GM12873 (cell line): ENCODE data around the gene RPS26.

ENCODE experiments used
- TF ChIP-seq, protein P1 (sequence below): IDR thresholded peaks from 2 replicates; pipeline ENCODE4 v1.5.1; 2012; ENCODE audit warnings: low read depth, mild to moderate bottlenecking, moderate library complexity, low read length, control low read depth; ENCODE audit not compliant: insufficient read depth; ENCODE audit errors: missing control alignments

The RPS26 gene

DNA sequence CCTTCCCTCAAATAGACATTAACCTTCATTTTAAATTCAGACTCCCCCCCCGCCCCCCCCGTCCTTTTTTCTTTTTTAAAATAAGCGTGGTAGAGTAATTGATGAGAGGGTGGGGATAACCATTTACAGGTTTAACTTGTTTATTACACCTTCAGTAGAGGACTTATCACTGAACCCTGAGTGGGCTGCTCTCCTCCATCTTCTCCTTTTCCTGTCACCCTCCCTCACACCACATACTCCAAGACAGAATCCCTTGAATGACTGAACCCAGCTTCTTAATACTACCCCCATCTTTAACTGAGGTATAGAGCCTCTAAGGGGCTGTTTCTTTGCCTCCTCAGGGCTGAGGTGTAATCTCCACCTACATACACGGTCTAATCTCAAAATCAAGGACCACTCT lies 24.5 kb upstream of the RPS26 start:
- TF ChIP-seq, protein P1, sequence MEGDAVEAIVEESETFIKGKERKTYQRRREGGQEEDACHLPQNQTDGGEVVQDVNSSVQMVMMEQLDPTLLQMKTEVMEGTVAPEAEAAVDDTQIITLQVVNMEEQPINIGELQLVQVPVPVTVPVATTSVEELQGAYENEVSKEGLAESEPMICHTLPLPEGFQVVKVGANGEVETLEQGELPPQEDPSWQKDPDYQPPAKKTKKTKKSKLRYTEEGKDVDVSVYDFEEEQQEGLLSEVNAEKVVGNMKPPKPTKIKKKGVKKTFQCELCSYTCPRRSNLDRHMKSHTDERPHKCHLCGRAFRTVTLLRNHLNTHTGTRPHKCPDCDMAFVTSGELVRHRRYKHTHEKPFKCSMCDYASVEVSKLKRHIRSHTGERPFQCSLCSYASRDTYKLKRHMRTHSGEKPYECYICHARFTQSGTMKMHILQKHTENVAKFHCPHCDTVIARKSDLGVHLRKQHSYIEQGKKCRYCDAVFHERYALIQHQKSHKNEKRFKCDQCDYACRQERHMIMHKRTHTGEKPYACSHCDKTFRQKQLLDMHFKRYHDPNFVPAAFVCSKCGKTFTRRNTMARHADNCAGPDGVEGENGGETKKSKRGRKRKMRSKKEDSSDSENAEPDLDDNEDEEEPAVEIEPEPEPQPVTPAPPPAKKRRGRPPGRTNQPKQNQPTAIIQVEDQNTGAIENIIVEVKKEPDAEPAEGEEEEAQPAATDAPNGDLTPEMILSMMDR, result no peak

- TF ChIP-seq, protein P1, result no peak
Measured at GRCh38 chr12:56018356-56018755, 23.4 kb upstream of the RPS26 start.

GRCh38 chr12:56020423-56021184 lies 21.1 kb upstream of the RPS26 start, which contains the start of gene IKZF4:
Gene IKZF4, plus strand, starts transcription at chr12:56021043. Its CDS starts 451 bp downstream, at chr12:56021494.
- TF ChIP-seq, protein P1, result no peak

- TF ChIP-seq, protein P1, result no peak
Measured at GRCh38 chr12:56021889-56022497, 19.7 kb upstream of the RPS26 start.

GRCh38 chr12:56028511-56029165 lies 13.1 kb upstream of the RPS26 start:
- TF ChIP-seq, protein P1, result no peak

- TF ChIP-seq, protein P1, result no peak
Measured at GRCh38 chr12:56029166-56029519, 12.6 kb upstream of the RPS26 start.

DNA sequence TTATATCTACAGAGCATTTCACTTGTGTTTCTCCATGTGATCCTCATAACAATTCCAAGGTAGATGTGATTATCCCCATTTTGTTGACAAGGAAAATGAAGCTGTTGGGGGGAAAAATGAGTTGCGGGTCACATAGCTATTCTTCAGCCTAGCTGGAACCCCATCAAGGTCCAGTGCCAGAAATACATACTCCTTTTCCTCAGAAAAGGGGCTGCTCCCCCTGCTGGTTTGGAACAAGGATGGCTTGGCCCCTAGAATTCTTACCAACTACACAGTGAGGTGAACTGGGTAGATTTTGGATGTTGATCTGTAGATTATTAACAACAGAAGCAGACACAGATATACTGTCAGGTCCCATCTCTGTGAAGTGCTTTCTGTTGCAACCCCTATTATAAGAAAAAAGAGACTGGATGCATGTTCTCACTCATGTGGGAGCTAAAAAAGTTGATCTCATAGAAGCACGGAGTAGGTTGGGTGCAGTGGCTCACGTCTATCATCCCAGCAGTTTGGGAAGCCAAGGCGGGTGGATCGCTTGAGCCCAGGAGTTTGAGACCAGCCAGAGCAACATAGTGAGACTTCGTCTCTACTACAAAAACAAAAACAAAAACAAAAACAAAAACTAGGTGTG lies 11.9 kb upstream of the RPS26 start:
- TF ChIP-seq, protein P1, result peak; percentile 75
